HepG2 (cell line): Measurements from ENCODE around the gene TET3. TPM values are rescaled to one million over a fixed set of nuclear protein-coding genes. Genes with fewer than 3 reads are reported as not detected.

Experiments used
- ATAC-seq: fragments of 200-7000 bp; cut with Tn5 transposase; 3 replicates; pipeline ENCODE4 v1.9.1; 2020; ENCODE audit warnings: mild to moderate bottlenecking, moderate library complexity
- BruUV-seq: library from RNA; stranded (reverse); fragments of 400-500 nt; replicated peaks from 2 replicates; lab custom pipeline; 2021; lab: Mats Ljungman, UMichigan
- CTCF ChIA-PET: fragments of 300-600 bp; formaldehyde crosslinking; extraction: SDS; loops from one replicate; lab custom pipeline; 2021; ENCODE audit warnings: low total read pairs, inconsistent platforms, low intra/inter-chr PET ratio; lab: Yijun Ruan, JAX
- POLR2A ChIA-PET: fragments of 350-600 bp; sonication (Branson Sonifier 250); formaldehyde crosslinking; loops from one replicate; lab custom pipeline; 2020; ENCODE audit warnings: antibody characterized with exemption, inconsistent platforms; lab: Yijun Ruan, JAX
- DNase-seq: peaks from one replicate; pipeline ENCODE4 v3.0.0-alpha.2; 2015; ENCODE audit warnings: low spot score
- FAIRE-seq: peaks from 3 replicates; lab custom pipeline; 2011; peaks lifted over from hg19 to GRCh38; lab: Jason Lieb, UNC
- H2AFZ ChIP-seq: one replicate; pipeline ENCODE4 v1.6.1; 2011; ENCODE audit warnings: low read length, inconsistent platforms
- H3K27ac ChIP-seq: fragments of 300-600 bp; 3 replicates; pipeline ENCODE4 v1.8.0; 2011; ENCODE audit warnings: mixed run types, mild to moderate bottlenecking, mixed read lengths, low read length, inconsistent platforms; ENCODE audit not compliant: insufficient read depth; ENCODE audit errors: extremely low read length
- H3K27me3 ChIP-seq, 2 experiments: fragments of 200-600 bp in 1 of 2; 2 replicates in 1 of 2; 3 replicates in 1 of 2; pipeline versions ENCODE4 v1.6.0 to v1.8.0; 2011; ENCODE audit warnings: low read length in 2 of 2, mild to moderate bottlenecking in 2 of 2, moderate library complexity in 2 of 2, inconsistent platforms in 1 of 2; ENCODE audit not compliant: insufficient read depth in 2 of 2, control insufficient read depth in 1 of 2
- H3K36me3 ChIP-seq, 2 experiments: fragments of 200-600 bp in 1 of 2; replicated peaks in 1 of 2; 2 replicates in 1 of 2; 3 replicates in 1 of 2; pipeline versions ENCODE4 v1.5.1 to v1.8.0; 2011; ENCODE audit warnings: low read length in 2 of 2, inconsistent platforms in 1 of 2; ENCODE audit not compliant: insufficient read depth in 2 of 2, control insufficient read depth in 1 of 2
- H3K4me1 ChIP-seq: 2 replicates; pipeline ENCODE4 v1.5.1; 2012; ENCODE audit warnings: low read length, inconsistent platforms; ENCODE audit not compliant: insufficient read depth
- H3K4me2 ChIP-seq: 2 replicates; pipeline ENCODE4 v1.6.0; 2011; ENCODE audit warnings: low read depth, low read length, inconsistent platforms
- H3K4me3 ChIP-seq, 3 experiments: fragments of 200-600 bp in 1 of 3; sonication (generic), shearing (Covaris generic) in 1 of 3; replicated peaks in 1 of 3; 2 replicates each; pipeline ENCODE4 v1.5.1; 2011 to 2016; ENCODE audit warnings: low read length in 3 of 3, inconsistent platforms in 2 of 3, low read depth in 2 of 3, mild to moderate bottlenecking in 2 of 3, control low read depth in 1 of 3, mixed read lengths in 1 of 3; ENCODE audit not compliant: insufficient read depth in 1 of 3
- H3K79me2 ChIP-seq: one replicate; pipeline ENCODE4 v1.6.1; 2011; ENCODE audit warnings: low read length, inconsistent platforms; ENCODE audit not compliant: insufficient read depth
- H3K9ac ChIP-seq: 2 replicates; pipeline ENCODE4 v1.6.0; 2011; ENCODE audit warnings: mild to moderate bottlenecking, low read depth, low read length, inconsistent platforms; ENCODE audit not compliant: insufficient read depth
- H3K9me3 ChIP-seq: 2 replicates; pipeline ENCODE4 v1.5.1; 2012; ENCODE audit warnings: mild to moderate bottlenecking, low read length
- H4K20me1 ChIP-seq: 2 replicates; pipeline ENCODE4 v1.6.0; 2011; ENCODE audit warnings: inconsistent platforms, mild to moderate bottlenecking, low read length, moderate library complexity; ENCODE audit not compliant: insufficient read depth
- AGO2 ChIP-seq: fragments of 200-400 bp; formaldehyde crosslinking; optimal IDR thresholded peaks from 2 replicates; pipeline ENCODE3; 2017; ENCODE audit warnings: mild to moderate bottlenecking, low read depth, low read length, moderate library complexity
- FOXP1 ChIP-seq, 2 experiments: fragments of 450-650 bp in 1 of 2; IDR thresholded peaks; 2 replicates each; pipeline ENCODE4 v1.6.1; 2017 to 2018; ENCODE audit warnings: antibody characterized with exemption in 1 of 2
- GABPA ChIP-seq, 2 experiments: IDR thresholded peaks; 2 replicates each; pipeline ENCODE4 v1.6.1; 2011 to 2016; ENCODE audit warnings: low read depth in 2 of 2, low read length in 1 of 2, missing biosample characterization in 1 of 2, missing genetic modification characterization in 1 of 2
- ZNF747 ChIP-seq: sonication (generic); formaldehyde crosslinking; IDR thresholded peaks from 2 replicates; pipeline ENCODE4 v1.8.1; 2023; ENCODE audit warnings: missing genetic modification reagents, mild to moderate bottlenecking, borderline replicate concordance
- WGBS: methylation state at CpG from one replicate; pipeline ENCODE4 v1.1.6; 2017; ENCODE audit warnings: low lambda C conversion rate; 5-methylcytosine and 5-hydroxymethylcytosine counted together
- in situ Hi-C: cut with HindIII; loops from 2 replicates; pipeline ENCODE4 v1.10.0; 2017; ENCODE audit warnings: low pct_unique_long_range_greater_than_20kb; ENCODE audit not compliant: extremely low pct_ligation_motif_present
- intact Hi-C: fragments of 100-400 bp; cut with micrococcal nuclease; formaldehyde crosslinking; loops from one replicate; pipeline ENCODE4 v1.10.0; 2022; ENCODE audit not compliant: unreplicated experiment
- polyA plus RNA-seq, 8 experiments: library from polyadenylated mRNA; depleted of rRNA in 3 of 8; stranded (reverse) in 7 of 8; unstranded in 1 of 8; fragments of >200 nt; fragmentation: Illumina TruSeq in 4 of 8; extraction: Trizol in 4 of 8; gene quantifications; 2 replicates each; pipeline versions ENCODE4 v1.2.1 to v1.2.3, GENCODE V29; 2011 to 2016; ENCODE audit warnings: low read depth in 4 of 8, missing spikeins in 1 of 8, mixed read lengths in 1 of 8; ENCODE audit not compliant: insufficient read depth in 1 of 8
- total RNA-seq, 5 experiments: library from RNA; depleted of rRNA; stranded (reverse); fragments of >200 nt; fragmentation: Illumina TruSeq; extraction: Trizol; gene quantifications; 2 replicates each; pipeline ENCODE4 v1.2.3, GENCODE V29; 2016; ENCODE audit warnings: low read depth in 1 of 5
- TF ChIP-seq, protein P1 (sequence below): sonication (generic); formaldehyde crosslinking; IDR thresholded peaks from 2 replicates; pipeline ENCODE4 v1.8.0; 2023; ENCODE audit warnings: mild to moderate bottlenecking, missing genetic modification reagents
- TF ChIP-seq, protein P2 (sequence below): sonication (generic); formaldehyde crosslinking; IDR thresholded peaks from 2 replicates; pipeline ENCODE4 v1.5.0; 2020; ENCODE audit warnings: missing genetic modification reagents
- TF ChIP-seq, protein P3 (sequence below): sonication (generic); formaldehyde crosslinking; IDR thresholded peaks from 2 replicates; pipeline ENCODE4 v1.4.0; 2020; ENCODE audit warnings: mild to moderate bottlenecking, missing genetic modification reagents

The TET3 gene
- total and polyA plus RNA-seq, 2 of the 13 experiments (the other 11 are each of a cell fraction or from before 2014, with no cell fraction given): 4.3 to 6.8 TPM

DNA sequence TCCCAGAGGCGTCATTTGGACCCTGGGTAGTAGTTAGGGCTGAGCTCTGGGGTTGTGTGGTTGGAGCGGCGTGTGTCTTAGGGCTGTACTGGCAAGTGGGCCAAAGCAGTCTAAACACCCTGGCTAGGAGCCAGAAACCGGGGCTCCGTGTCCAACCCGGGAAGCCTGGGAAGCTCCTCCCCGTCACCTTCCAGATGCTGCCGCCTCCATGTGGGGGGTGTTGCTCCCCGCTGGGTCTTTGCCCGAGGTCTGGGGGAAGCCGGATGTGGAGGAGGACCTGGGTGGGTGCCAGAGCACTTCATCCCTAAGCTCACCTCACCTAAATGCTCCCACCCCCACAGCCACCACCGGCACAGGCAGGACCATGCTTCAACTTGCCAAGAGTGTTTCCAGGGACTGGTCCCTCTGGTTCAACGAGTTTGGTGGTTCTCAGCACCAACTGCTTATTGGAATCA is 25.4 kb downstream of the TET3 start:
- no peak overlapping the region for H3K27ac ChIP-seq
- H3K4me3 ChIP-seq: no peak overlapping the region
- H4K20me1 ChIP-seq: no peaks in the 10 kb centered on the region; the same call in 1 of the 2 replicates
- intact Hi-C loops: no loop called here
- no peak overlapping the region for H3K4me2 ChIP-seq
- no peak for DNase-seq
- H3K9me3 ChIP-seq: no peaks in the 10 kb centered on the region
- no peaks in the 10 kb centered on the region for H3K27me3 ChIP-seq
- H3K4me1 ChIP-seq: 0 out of 2 replicates have a peak, but pooled peaks cover 12% of the 10 kb centered on the region
- POLR2A ChIA-PET: no interaction called here
- 88% methylated on average over 13 of the region's 13 CpGs for WGBS
- in situ Hi-C loops: no loop called here
- CTCF ChIA-PET: no interaction called here
- ATAC-seq: no peak
- H2AFZ ChIP-seq: no peak overlapping the region
- TF ChIP-seq, protein P1, sequence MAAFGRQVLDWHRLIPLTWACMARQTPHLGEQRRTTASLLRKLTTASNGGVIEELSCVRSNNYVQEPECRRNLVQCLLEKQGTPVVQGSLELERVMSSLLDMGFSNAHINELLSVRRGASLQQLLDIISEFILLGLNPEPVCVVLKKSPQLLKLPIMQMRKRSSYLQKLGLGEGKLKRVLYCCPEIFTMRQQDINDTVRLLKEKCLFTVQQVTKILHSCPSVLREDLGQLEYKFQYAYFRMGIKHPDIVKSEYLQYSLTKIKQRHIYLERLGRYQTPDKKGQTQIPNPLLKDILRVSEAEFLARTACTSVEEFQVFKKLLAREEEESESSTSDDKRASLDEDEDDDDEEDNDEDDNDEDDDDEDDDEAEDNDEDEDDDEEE (CRISPR knock-in tag): no peak
- TF ChIP-seq FOXP1 (IDR thresholded peaks at IDR 0.05) (no peak), FOXP1 (CRISPR knock-in tag; IDR thresholded peaks at IDR 0.05) (no peak), AGO2 (peak; percentile 24), ZNF747 (CRISPR knock-in tag) (no peak), GABPA (IDR thresholded peaks at IDR 0.05; ENCODE audit: low read depth, low read length) (0 out of 2 replicates have a peak, but pooled peaks have one; percentile 13), GABPA (CRISPR knock-in tag; IDR thresholded peaks at IDR 0.05; ENCODE audit: low read depth) (no peak)
- TF ChIP-seq, protein P2, sequence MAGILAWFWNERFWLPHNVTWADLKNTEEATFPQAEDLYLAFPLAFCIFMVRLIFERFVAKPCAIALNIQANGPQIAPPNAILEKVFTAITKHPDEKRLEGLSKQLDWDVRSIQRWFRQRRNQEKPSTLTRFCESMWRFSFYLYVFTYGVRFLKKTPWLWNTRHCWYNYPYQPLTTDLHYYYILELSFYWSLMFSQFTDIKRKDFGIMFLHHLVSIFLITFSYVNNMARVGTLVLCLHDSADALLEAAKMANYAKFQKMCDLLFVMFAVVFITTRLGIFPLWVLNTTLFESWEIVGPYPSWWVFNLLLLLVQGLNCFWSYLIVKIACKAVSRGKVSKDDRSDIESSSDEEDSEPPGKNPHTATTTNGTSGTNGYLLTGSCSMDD (CRISPR knock-in tag): no peak
- TF ChIP-seq, protein P3, sequence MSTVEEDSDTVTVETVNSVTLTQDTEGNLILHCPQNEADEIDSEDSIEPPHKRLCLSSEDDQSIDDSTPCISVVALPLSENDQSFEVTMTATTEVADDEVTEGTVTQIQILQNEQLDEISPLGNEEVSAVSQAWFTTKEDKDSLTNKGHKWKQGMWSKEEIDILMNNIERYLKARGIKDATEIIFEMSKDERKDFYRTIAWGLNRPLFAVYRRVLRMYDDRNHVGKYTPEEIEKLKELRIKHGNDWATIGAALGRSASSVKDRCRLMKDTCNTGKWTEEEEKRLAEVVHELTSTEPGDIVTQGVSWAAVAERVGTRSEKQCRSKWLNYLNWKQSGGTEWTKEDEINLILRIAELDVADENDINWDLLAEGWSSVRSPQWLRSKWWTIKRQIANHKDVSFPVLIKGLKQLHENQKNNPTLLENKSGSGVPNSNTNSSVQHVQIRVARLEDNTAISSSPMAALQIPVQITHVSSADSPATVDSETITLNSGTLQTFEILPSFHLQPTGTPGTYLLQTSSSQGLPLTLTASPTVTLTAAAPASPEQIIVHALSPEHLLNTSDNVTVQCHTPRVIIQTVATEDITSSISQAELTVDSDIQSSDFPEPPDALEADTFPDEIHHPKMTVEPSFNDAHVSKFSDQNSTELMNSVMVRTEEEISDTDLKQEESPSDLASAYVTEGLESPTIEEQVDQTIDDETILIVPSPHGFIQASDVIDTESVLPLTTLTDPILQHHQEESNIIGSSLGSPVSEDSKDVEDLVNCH: no peak
- BruUV-seq: no TSS peak
- FAIRE-seq: no peak
- no peak overlapping the region for H3K9ac ChIP-seq
- H3K36me3 ChIP-seq: peaks cover 7 to 26% of the 10 kb centered on the region in 2 experiments
- H3K79me2 ChIP-seq: peaks cover 16% of the 10 kb centered on the region
